Colon (tissue), 2 donors: ENCODE measurements around the gene KCTD6.

Source experiments
- FAIRE-seq: peaks from 2 replicates; lab custom pipeline; 2012; peaks lifted over from hg19 to GRCh38; lab: Jason Lieb, UNC
- donor health status: control.
- donor health status: control.

The KCTD6 gene

GRCh38 chr3:58491506-58492402 lies at the start of gene KCTD6:
TSS of gene KCTD6 (plus strand) at chr3:58492096. CDS start at chr3:58498756, 6,660 bp downstream.
- no peak for FAIRE-seq

DNA sequence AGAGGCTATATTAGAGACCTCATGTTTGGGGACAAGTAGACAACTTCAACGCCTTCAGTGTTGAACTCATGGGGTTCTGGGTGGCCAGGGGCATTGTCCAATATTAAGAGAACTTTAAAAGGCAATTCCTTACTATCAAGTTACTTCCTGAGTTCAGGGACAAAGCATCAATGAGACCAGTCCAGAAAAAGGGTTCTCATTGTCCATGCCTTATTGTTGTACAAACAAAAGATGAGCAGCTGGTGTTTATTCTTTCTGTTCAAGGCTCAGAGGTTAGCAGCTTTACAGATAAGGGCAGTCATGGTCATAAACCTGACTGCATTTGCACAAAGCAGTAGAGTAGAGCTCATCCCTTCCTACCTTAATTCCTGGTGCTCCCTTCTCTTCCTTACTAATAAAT lies 39.7 kb upstream of the KCTD6 start:
- no peak for FAIRE-seq

DNA sequence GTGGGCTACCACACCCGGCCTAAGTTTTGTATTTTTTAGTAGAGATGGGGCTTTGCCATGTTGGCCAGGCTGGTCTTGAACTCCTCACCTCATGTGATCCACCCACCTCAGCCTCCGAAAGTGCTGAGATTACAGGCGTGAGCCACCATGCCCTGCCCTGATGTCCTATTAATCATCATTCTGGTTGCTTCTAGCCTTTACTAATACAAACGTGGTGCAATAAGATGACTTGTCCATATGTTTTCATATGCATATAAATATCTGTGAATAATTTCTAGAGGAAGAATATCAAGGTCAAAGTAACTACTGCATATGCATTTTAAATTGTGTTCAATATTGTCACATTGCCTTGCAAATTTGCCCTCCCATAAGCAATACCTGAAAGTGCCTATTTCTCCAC lies 32.7 kb upstream of the KCTD6 start:
- FAIRE-seq, result no peak

GRCh38 chr3:58462829-58463180 lies 29.1 kb upstream of the KCTD6 start:
- FAIRE-seq, result no peak

GRCh38 chr3:58463181-58463941 lies 28.5 kb upstream of the KCTD6 start:
- no peak for FAIRE-seq

DNA sequence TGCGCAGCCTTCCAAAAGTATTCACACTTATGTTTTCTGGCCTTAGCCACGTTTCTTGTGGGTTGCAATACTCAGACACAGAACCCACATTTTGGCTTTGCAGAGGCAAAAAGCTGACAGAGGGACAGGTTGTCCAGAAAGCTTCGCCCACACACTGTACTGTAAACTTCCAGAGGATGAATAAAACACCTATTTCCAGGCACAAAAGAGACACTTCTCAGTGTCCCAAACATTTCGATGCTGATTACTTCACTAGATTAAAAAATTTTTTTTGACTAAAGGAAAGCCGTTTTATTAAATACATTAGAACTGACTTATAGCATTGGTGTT lies 28.0 kb upstream of the KCTD6 start:
- FAIRE-seq, result no peak

- no peak for FAIRE-seq
Observed at GRCh38 chr3:58464866-58465265, 27.0 kb upstream of the KCTD6 start.

DNA sequence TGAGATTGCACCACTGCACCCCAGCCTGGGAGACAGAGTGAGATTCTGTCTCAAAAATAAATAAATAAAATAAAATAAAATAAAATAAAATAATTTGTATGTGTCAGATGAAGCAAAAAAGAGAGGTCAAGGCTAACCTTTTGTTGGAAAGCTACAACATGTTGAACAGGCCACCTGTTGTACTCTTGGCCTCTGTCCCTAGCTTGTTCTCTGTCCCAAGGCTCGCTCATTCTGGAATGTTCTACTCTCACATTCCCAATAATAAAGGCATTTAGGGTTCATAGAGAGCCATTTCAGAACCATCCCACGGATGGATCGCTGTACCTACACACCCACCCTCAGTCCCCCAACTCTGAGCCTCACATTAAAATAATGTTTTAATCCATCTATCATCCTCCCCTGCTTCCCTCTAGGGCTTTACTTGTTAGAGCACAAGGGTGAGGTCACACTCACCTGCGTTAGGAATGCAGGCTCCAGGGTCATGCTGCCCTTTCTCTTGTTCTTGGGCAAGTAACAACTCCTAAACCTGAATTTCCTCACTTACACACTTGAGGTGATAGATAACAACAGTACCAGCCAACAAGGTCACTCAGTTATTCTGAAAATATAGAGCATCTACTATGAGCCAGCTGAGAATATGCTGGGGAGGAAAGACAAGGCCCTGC lies 24.9 kb upstream of the KCTD6 start:
- FAIRE-seq, result no peak

DNA sequence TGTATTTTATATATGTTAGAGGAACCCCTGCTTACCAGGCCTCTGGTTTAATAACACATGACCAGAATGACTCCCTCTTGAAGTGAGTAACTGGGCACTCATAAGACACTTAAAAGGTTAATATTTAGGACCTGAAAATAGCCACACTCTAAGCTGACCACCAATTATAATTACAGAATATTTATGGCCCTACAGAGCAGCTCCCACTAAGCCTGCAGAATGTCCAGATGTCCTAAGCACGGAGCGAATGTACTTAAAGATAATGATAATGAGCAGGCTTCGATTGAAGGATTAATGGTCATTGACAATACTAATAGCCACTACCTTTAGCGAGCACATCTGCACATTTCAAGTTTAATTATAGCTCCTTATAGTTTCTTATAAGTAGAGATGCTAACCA lies 22.8 kb upstream of the KCTD6 start:
- no peak for FAIRE-seq

GRCh38 chr3:58470363-58471024 lies 21.4 kb upstream of the KCTD6 start:
- no peak for FAIRE-seq

GRCh38 chr3:58471025-58471887 lies 20.6 kb upstream of the KCTD6 start:
- no peak for FAIRE-seq

DNA sequence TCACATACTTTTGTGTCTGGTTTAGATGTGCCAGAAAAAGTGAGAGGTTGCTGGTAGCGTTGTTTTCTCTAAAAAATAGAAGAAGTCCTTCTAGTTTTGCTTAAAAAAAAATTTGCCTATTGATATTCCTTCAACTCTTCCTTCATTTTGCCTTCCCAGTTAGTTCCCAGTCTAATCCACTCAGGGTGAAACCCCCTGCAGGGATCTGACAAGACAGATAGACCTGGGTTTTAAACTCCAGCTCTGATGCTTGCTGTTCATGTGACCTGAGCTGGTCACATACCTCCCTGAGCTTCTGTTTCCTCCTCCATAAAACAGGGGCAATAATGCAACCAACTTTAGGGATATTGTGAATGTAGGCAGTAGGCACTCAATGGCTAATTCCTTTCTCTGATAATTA lies 18.6 kb upstream of the KCTD6 start:
- no peak for FAIRE-seq

GRCh38 chr3:58474348-58474911 lies 17.5 kb upstream of the KCTD6 start:
- no peak for FAIRE-seq

- FAIRE-seq, result no peak
Observed at GRCh38 chr3:58474967-58475578, 16.8 kb upstream of the KCTD6 start.

GRCh38 chr3:58478781-58479180 lies 13.1 kb upstream of the KCTD6 start:
- no peak for FAIRE-seq

DNA sequence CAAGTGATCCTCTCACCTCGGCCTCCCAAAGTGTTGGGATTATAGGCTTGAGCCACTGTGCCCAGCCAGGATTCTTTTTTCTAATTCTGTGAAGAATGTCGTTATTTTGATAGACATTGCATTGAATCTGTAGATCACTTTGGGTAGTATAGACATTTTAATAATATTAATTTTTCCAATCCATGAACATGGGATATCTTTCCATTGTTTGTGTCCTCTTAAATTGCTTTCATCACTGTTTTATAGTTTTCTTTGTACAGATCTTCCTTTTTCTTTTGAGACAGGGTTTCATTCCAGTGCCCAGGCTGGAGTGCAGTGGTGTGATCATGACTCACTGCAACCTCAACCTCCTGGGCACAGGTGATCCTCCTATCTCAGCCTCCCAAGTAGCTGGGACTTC lies 11.6 kb upstream of the KCTD6 start:
- FAIRE-seq, result no peak

DNA sequence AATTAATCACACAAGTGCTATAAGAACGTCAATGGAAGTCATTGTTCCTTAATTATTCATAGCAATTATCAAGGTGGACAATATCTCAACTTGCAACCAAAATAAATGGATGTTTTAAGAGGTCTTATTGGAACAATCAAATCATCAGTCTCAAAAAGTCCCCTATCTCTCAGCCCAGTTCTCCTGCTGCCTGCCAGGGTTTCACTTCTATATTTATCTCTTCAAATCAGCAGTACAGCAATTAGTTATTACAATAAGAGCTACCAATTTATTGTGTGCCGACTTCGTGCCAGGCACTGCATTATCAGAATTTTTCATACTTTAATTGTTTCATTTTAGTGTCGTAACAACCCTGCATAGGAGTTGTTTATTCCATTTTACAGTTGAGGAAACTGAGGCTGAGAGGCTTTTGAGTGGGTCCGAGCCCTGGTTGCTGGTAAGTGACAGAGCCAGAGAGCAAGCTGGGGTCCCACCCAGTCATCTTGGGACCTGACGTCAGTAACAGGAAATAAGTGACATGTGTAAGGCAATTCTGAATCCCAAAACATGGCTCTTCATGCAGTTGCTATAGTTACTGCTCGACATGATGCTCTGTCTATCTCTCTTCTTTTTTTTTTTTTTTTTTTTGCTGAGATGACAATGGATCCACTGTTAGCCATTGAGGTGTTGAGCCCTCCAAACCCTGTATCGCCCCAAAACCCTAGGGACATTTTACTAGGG lies 8.8 kb upstream of the KCTD6 start:
- FAIRE-seq, result no peak

DNA sequence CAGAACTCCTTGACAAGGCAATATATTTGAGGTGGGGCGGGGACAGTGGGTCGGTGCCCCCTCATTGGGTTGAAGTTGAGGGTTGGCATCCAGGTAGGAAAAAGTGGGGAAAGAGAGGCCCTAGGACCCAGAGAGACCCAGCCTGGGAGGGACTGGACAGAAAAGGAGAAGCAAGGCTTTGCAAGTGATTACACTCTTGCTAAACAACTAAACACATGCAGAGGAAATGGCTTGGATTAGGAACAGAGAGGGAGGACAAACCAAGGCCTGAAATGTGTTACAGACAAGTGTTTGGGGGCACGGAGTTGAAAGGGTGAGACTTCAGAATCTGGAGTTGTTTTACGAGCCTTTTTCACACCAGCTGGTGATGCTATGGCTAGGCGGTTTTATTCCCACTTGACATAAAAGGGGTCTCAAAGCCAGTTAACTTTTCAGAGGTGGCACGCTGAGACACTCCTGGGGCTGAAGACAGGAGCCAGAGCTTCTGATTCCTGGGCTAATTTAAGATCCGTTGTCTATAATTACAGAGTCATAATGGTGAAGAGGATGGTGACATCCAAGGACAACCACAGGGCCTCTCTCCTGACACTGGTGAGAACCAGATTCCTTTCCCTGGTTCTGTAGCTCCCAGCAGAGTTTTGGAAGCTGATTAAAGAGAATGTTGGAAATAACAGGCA lies 7.7 kb upstream of the KCTD6 start:
- FAIRE-seq, result no peak

DNA sequence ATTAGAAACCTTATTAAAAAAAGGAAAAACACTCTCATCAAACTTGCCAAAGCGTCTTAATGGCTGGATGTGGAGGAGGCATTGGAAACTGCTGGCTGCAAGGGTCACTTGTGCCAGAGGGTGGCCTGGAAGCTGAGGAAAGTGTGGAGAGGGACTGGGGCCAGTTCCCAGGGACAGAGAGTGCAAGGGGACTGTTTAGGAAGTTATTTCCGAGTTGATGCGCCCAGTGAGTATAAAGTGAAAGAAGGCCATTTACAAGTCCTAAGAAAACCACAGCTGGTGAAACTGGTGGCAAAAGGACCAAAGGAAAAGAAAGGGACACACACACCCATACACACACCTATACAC lies 7.2 kb upstream of the KCTD6 start:
- no peak for FAIRE-seq
